Measurements from ENCODE around the gene ERAP2.
A peak's percentile ranks its signal among the peaks of the same experiment; 100 is the strongest.

The ERAP2 gene

DNA sequence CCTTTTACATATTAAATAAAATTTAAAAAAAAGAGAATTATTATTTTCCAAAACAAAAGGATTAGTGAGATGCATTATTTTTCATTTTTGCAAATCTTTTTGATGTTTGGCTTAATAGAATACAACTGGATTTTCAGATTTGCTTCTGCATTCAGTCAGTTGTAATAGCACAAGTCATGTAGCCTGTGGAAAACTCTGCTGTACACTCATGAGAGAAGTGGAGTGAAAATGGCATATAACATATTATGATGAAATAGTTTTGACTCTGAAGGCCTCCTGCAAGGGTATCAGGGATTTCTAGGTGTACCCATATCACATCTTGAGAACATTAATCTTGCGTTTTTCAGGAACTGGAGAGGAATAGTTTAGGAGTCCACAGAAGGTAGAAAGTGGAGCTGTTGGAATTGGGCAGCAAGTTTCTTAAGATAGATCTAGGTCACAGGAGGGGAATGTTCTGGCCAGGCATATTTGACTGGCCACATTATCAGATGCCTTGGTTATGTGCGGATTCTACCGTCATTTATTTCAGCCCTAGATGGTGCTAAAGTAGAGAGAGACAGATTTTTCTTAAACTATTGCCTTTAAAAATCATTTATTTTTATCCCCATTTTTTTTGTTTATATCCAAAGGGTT lies 75.9 kb downstream of the ERAP2 start:
- TF ChIP-seq POLR2AphosphoS5 (IDR thresholded peaks at IDR 0.05; ENCODE audit: low read depth, low read length) (no peak), PAX5 (IDR thresholded peaks at IDR 0.05; ENCODE audit: insufficient read depth, low read length, severe bottlenecking) (no peak), SPI1 (IDR thresholded peaks at IDR 0.05; ENCODE audit: low read depth, low read length) (no peak), POLR2A (IDR thresholded peaks at IDR 0.05; ENCODE audit: low read depth, low read length) (no peak), TAF1 (IDR thresholded peaks at IDR 0.05; ENCODE audit: low read depth, low read length) (no peak)
- FAIRE-seq = no peak
- no peak for DNase-seq (ENCODE audit: insufficient read length, low spot score)

DNA sequence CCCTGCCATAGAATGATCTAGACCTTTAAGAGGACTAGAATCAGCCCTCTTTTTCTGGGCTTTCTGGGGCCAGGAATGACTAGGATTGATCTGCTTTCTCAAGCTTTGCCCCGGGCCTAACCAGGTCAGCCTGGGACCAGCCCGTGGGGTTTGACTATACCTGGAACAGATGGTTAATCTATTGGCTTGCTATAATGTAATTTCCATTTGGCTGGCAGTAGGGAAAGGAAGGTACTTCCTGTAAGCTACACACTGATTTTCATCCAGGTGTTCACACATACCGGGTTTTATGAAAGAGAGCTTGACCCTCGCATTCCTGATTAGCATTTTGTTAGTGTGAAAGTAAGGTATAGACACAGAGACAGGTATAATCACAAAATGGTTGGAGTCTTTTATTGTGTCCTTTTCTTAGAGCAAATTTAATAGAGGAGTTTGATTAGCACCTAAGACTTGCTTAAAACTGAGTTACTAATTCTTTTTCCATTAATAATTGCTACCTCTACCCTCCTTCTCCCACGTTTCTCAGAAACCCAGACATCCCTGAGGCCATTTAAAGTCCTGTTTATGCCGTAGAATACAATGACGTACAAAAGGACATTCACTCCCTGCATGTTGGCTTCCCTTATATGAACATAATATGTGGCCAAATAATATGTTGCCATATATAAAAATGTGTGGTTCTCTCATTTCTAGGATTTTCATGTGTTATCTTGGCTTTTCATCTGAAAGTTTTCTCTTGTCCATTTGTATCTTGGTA lies 76.9 kb downstream of the ERAP2 start:
- no peak for FAIRE-seq
- no peak for DNase-seq (ENCODE audit: insufficient read length, low spot score)
- no peak for TF ChIP-seq POU2F2 (IDR thresholded peaks at IDR 0.05; ENCODE audit: low read depth, low read length)
- TF ChIP-seq POLR2AphosphoS5 (IDR thresholded peaks at IDR 0.05; ENCODE audit: low read depth, low read length) = no peak
- TF ChIP-seq POLR2A (IDR thresholded peaks at IDR 0.05; ENCODE audit: low read depth, low read length) = no peak
- no peak for TF ChIP-seq TAF1 (IDR thresholded peaks at IDR 0.05; ENCODE audit: low read depth, low read length)
- no peak for TF ChIP-seq PAX5 (IDR thresholded peaks at IDR 0.05; ENCODE audit: insufficient read depth, low read length, severe bottlenecking)
- TF ChIP-seq SPI1 (IDR thresholded peaks at IDR 0.05; ENCODE audit: low read depth, low read length) = no peak

DNA sequence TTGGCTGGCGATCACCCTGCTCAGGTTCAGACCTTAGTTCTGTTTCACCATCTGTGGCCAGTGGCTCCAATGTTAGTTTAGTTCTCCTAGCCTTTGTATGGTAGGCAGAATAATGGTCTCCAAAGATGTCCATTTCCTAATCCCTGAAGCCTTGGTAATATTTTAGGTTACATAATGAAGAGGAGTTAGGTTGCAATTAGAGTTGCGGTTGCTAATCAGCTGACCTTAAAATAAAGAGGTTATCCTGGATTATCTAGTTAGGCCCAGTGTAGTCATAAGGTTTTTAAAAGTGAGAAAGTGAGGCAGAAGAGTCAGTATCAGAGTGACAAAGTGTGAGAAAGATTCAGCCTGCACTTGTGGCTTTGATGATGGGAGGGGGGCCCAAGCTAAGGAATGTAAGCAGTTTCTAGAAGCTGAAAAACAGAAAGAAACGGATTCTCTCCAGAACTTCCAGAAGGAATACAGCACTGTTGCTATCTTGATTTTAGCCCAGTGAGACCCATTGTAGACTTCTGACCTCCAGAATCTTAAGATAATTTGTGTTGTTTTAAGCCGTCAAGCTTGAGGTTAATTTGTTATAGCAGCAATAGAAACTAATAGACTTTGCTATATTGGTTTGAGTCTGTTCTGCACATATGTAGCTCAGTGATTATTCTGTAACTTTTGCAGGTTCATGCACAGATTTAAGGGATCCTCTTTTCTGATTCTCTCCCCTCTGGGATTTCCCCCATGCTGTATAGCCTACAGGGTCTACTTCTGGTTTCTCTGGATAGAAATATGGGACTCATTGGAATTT lies 81.2 kb downstream of the ERAP2 start:
- DNase-seq (ENCODE audit: insufficient read length, low spot score) = no peak
- TF ChIP-seq PAX5 (IDR thresholded peaks at IDR 0.05; ENCODE audit: insufficient read depth, low read length, severe bottlenecking) (no peak), POLR2A (IDR thresholded peaks at IDR 0.05; ENCODE audit: low read depth, low read length) (no peak), POLR2AphosphoS5 (IDR thresholded peaks at IDR 0.05; ENCODE audit: low read depth, low read length) (no peak), TAF1 (IDR thresholded peaks at IDR 0.05; ENCODE audit: low read depth, low read length) (no peak), SPI1 (IDR thresholded peaks at IDR 0.05; ENCODE audit: low read depth, low read length) (no peak), POU2F2 (IDR thresholded peaks at IDR 0.05; ENCODE audit: low read depth, low read length) (no peak)
- FAIRE-seq = peak; percentile 87

DNA sequence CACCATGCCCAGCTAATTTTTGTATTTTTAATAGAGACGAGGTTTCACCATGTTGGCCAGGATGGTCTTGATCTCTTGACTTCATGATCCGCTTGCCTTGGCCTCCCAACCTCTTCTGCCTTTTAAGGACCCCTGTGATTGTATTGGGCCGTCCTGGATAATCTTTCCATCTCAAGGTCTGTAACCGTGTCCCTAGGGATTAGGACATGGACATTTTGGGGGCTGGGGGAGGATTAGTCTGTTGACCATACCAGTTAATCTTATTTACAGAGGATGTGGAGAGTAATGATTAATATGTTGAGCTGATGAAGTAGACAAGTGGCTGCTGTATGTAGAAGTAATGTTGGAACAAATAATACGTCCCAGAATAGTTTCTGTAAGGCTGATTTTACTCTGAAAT lies 82.7 kb downstream of the ERAP2 start:
- no peak for FAIRE-seq
- DNase-seq (ENCODE audit: insufficient read length, low spot score) = no peak
- no peak for TF ChIP-seq POU2F2 (IDR thresholded peaks at IDR 0.05; ENCODE audit: low read depth, low read length)
- no peak for TF ChIP-seq SPI1 (IDR thresholded peaks at IDR 0.05; ENCODE audit: low read depth, low read length)
- no peak for TF ChIP-seq TAF1 (IDR thresholded peaks at IDR 0.05; ENCODE audit: low read depth, low read length)
- no peak for TF ChIP-seq POLR2A (IDR thresholded peaks at IDR 0.05; ENCODE audit: low read depth, low read length)
- no peak for TF ChIP-seq POLR2AphosphoS5 (IDR thresholded peaks at IDR 0.05; ENCODE audit: low read depth, low read length)
- TF ChIP-seq PAX5 (IDR thresholded peaks at IDR 0.05; ENCODE audit: insufficient read depth, low read length, severe bottlenecking) = no peak

DNA sequence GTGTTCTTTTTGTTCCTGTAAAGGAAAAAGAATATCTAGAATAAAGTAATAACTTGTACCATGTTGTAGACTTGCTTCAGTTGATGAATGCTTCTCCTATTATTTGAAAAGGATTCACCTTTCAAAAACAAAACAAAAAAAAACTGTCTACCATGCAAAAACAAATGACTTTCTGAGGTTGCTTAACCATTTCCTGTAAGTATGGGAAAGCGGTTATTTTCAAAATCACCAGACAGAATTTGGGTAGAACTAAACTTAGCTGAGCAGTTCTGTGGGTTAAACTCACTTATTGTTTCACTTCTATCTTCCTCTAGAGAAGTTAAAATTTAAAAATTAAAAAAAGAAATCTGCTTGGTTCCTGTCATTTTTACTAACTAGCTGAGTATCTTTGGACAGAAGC lies 84.8 kb downstream of the ERAP2 start:
- no peak for TF ChIP-seq PAX5 (IDR thresholded peaks at IDR 0.05; ENCODE audit: insufficient read depth, low read length, severe bottlenecking)
- no peak for TF ChIP-seq TAF1 (IDR thresholded peaks at IDR 0.05; ENCODE audit: low read depth, low read length)
- no peak for TF ChIP-seq POLR2AphosphoS5 (IDR thresholded peaks at IDR 0.05; ENCODE audit: low read depth, low read length)
- TF ChIP-seq POU2F2 (IDR thresholded peaks at IDR 0.05; ENCODE audit: low read depth, low read length) = no peak
- TF ChIP-seq SPI1 (IDR thresholded peaks at IDR 0.05; ENCODE audit: low read depth, low read length) = 0 out of 2 replicates have a peak, but pooled peaks have one; percentile 1
- peak; percentile 95 for FAIRE-seq
- DNase-seq (ENCODE audit: insufficient read length, low spot score) = no peak

DNA sequence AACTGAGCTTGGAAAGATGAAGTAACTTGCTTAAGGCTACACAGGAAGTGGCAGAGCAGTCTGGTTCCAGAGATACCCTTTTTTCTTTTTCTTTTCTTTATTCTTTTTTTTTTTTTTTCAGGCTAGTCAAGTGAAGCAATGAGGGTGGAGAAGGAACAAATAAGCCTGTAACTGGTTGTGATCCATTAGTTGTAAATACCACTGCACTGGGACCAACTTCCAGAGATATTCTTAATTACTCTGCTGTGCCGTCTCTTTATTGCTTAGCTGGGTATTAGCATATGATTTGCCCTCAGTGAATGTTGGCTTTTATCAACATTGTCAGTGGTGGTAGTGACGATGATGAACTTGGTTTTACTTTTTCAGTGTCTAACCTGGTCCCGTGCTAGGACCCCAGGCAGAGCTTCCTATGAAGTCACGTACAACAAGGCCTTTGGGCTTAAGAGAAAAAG lies 86.3 kb downstream of the ERAP2 start:
- FAIRE-seq (peak; percentile 71), DNase-seq (ENCODE audit: insufficient read length, low spot score) (no peak)
- TF ChIP-seq SPI1 (IDR thresholded peaks at IDR 0.05; ENCODE audit: low read depth, low read length) (no peak), POLR2AphosphoS5 (IDR thresholded peaks at IDR 0.05; ENCODE audit: low read depth, low read length) (no peak), POLR2A (IDR thresholded peaks at IDR 0.05; ENCODE audit: low read depth, low read length) (no peak), TAF1 (IDR thresholded peaks at IDR 0.05; ENCODE audit: low read depth, low read length) (no peak), POU2F2 (IDR thresholded peaks at IDR 0.05; ENCODE audit: low read depth, low read length) (no peak), PAX5 (IDR thresholded peaks at IDR 0.05; ENCODE audit: insufficient read depth, low read length, severe bottlenecking) (no peak)

DNA sequence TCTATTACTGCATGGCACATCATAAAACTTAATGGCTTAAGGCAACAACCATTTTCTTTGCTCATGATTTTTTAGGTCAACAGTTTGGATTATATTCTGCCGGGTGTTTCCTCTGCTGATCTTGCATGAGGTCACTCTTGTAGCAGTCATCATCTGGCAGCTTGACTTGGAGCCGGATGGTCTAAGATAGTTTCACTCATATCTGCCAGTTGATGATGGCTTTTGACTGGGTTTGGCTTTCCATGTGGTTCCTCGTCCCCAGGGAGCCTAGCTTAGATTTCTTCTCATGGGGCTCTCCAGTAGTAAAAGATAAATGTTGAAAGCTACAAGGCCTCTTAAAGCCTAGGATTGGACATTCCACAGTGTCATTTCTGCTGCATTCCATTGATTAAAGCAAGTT lies 87.0 kb downstream of the ERAP2 start:
- DNase-seq (ENCODE audit: insufficient read length, low spot score) = no peak
- peak; percentile 95 for FAIRE-seq
- TF ChIP-seq POLR2AphosphoS5 (IDR thresholded peaks at IDR 0.05; ENCODE audit: low read depth, low read length) (no peak), POLR2A (IDR thresholded peaks at IDR 0.05; ENCODE audit: low read depth, low read length) (no peak)

DNA sequence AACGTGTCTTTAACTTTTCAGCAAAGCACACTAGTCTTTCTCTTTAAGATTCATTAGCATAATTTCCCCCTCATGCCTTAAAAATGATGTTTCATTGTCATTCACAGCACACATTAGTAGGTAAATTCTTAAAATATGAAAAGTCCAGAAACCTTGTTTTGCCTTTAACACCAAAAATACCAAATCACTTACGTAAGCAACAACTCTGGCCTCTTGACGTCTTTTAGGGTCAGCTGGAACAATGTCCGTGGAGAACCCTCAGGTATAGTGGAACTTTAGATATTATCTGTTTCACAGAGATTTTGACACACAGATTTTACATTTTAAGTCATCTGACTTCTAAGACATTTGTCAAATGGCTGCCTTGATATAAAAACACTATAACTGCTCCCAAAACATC lies 90.5 kb downstream of the ERAP2 start:
- TF ChIP-seq POLR2A (IDR thresholded peaks at IDR 0.05; ENCODE audit: low read depth, low read length) = no peak
- no peak for TF ChIP-seq SPI1 (IDR thresholded peaks at IDR 0.05; ENCODE audit: low read depth, low read length)
- no peak for TF ChIP-seq TAF1 (IDR thresholded peaks at IDR 0.05; ENCODE audit: low read depth, low read length)
- TF ChIP-seq PAX5 (IDR thresholded peaks at IDR 0.05; ENCODE audit: insufficient read depth, low read length, severe bottlenecking) = no peak
- TF ChIP-seq POU2F2 (IDR thresholded peaks at IDR 0.05; ENCODE audit: low read depth, low read length) = no peak
- TF ChIP-seq POLR2AphosphoS5 (IDR thresholded peaks at IDR 0.05; ENCODE audit: low read depth, low read length) = no peak
- FAIRE-seq (no peak), DNase-seq (ENCODE audit: insufficient read length, low spot score) (no peak)

DNA sequence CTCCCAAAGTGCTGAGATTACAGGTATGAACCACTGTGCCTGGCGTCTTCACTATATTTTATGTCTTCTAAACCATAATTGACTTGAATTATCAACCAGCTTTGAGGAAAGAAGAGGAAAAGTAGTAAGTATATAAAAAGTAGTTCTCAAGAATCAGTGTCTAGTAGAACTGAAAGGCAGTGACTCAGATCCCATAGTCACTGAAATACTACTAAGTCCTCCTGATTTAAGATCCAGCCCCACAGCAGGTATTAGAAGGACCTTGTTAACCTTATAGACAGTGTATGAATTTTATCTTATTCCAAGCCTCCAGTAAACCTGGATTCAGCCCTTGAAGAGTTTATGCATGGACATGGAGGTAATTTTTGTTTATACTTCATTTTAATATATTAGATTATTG lies 91.1 kb downstream of the ERAP2 start:
- no peak for TF ChIP-seq POU2F2 (IDR thresholded peaks at IDR 0.05; ENCODE audit: low read depth, low read length)
- no peak for TF ChIP-seq POLR2AphosphoS5 (IDR thresholded peaks at IDR 0.05; ENCODE audit: low read depth, low read length)
- TF ChIP-seq TAF1 (IDR thresholded peaks at IDR 0.05; ENCODE audit: low read depth, low read length) = no peak
- no peak for TF ChIP-seq SPI1 (IDR thresholded peaks at IDR 0.05; ENCODE audit: low read depth, low read length)
- no peak for TF ChIP-seq POLR2A (IDR thresholded peaks at IDR 0.05; ENCODE audit: low read depth, low read length)
- no peak for TF ChIP-seq PAX5 (IDR thresholded peaks at IDR 0.05; ENCODE audit: insufficient read depth, low read length, severe bottlenecking)
- FAIRE-seq (no peak), DNase-seq (ENCODE audit: insufficient read length, low spot score) (no peak)

All from GM12891 (cell line).